Suppressor macrophage treated with lipopolysaccharide for 4 hours (primary cell): ENCODE results near the gene EGFLAM.

Source experiments
- DNase-seq: peaks from one replicate; pipeline ENCODE4 v3.0.0-alpha.2; 2020

The EGFLAM gene

DNA sequence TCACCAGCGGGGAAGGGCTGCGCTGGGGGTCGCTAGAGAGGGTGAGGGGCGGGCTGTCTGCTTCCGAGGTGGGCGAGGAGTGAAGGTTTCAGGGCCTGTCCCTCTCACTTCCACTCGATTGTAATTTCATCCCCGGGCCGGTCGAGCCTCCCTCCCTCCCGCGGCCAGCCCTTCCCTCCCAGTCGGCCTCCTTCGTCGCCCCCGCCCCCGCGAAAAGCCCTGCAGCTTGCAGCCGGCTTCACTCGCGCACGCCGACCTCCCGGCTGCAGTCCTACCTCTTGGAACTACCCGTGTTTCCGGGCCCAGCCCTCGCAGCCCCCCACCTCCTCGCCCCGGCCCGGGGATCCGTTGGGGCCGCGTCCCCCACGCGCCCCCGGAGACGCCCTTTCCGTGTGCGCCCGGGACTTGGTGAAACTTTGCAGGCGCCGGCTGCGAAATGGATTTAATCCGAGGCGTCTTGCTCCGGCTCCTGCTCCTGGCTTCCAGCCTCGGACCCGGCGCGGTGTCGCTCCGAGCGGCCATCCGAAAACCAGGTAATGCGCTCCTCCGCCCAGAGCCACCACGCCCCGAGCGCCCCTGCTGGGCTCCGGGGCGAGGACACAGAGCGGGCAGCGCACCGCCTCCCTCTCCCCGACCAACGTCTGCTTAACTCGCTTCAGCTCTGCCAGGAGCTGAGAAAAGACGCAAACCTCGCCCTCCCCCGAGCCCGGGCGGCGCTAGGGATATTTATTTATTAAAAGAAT, at the start of gene EGFLAM:
TSS of gene EGFLAM (plus strand) at position 241 of the 743 bp plus-strand sequence. CDS start at position 437, 196 bp downstream.
- DNase-seq = no peak

DNA sequence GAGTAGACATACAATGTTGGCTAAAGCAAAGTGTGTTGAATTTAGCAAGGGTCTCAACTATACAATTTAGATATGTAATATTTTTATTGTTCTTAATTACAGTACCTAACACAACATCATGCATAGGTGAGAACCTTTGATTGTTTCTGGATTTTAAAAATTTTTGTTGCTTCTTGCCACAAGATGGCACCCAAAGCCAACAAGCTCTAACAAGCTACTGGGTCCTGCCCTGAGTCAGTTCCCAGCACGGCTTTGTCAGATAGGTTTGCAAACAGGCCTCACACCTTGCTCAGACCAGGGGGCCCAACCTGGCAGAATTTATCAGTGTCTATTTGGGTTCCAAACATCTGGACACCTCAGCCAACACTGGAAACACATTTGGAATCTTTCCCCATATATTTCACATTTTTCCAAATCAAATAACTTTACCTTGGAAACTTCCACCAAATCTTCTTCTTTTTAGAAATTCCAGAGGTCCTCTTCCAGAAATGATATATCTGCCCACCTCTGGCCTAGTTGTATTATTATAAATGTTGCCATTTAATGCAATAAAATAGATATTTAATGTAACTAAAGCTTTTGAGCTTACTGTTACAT, 49.5 kb upstream of the EGFLAM start:
- no peak for DNase-seq

DNA sequence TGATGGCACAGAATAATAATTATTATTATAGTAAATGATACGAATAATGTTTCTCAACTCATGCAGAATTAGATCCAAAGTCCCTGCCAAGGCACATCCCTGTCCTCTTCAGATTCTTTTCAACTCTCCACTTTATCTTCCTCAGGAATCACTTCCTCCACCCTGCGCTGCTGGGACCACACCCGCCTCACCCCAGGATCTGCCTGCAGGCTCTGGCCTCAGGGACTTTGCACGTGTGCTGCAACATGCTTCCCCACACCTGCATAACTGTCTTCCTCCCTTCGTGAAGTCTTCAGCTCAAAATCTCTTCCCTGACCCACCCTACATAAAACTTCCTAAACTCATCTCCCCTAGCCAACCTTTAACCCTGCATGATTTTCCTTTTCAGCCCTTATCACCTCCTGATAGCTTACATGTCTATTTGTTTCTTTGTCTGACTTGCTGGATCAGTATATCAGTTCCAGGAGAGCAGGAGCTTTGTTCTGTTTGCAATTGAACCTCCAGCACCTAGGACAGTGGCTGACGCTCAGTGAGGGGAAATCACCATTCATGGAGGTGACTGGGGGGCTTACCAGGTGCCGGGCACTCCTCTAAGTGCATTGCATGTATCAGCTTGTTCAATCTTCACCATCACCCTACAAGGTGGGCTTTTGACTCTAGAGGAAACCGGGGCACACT, 47.5 kb upstream of the EGFLAM start:
- DNase-seq = no peak

DNA sequence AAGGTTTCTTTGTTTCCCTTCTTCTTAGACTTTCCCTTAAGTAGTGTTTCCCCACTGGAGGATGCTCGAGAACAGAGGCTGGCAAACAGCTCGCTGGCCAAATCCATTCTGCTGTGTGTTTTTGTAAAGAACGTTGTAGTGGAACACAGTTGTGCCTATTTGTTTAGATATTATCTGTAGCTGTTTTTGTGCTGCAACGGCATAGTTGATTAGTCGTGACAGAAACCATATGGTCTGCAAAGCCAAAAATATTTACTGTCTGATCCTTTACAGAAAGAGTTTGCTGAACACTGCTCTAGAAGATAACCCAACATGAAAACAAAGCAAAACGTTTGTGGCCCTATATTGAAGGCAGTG, 47.0 kb upstream of the EGFLAM start:
- DNase-seq = no peak

DNA sequence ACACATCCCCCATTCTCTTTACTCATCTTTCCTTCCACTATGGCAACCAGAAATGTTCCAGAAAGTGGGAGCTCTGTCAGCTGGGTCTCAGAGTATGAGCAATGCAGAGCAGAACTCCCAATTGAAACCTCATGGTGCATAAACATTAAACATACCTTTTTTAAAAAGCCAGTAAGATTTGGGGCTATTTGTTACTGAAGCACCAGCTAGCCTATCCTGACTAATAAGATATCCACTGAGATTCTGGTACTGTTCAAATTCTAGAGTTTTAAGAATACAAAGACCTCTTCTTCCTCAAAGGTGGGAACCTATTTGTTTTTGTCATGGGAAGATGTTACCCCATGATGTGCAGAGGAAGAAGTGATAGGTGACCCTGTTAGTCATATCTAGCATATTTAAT, 46.1 kb upstream of the EGFLAM start:
- DNase-seq = no peak

DNA sequence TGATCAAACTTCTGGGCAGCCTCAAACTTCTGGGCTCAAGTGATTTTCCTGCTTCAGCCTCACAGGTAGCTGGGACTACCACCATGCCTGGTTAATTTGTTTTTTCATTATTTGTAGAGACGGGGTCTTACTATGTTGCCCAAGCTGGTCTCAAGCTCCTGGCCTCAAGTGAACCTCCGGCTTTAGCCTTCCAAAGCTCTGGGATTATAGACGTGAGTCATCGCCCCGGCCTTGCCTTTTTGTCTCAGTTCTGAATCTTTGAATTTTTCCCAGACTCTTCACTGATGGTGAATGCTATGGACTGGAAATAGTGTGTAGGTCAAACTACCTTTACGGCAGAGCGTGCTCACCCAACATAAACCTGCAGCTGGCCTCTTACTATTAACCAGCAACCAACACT, 32.3 kb upstream of the EGFLAM start:
- no peak for DNase-seq

DNA sequence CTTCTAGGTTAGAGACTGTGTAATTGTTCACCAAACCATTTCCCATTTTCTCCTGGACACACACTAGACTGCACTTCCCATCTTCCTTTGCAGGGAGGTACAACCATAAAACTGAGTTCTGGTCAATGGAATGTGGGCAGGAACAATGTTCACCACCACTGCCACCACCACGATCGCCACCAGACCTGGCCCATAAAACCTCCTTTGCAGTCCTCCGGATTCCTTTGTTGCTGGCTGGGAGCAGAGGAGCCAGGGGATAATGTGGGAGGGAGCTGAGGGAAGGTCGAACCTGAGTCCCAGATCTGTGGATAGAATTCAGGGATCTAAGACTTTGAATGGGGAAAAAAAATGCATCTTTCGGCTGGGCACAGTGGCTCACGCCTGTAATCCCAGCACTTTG, 29.4 kb upstream of the EGFLAM start:
- DNase-seq = no peak

DNA sequence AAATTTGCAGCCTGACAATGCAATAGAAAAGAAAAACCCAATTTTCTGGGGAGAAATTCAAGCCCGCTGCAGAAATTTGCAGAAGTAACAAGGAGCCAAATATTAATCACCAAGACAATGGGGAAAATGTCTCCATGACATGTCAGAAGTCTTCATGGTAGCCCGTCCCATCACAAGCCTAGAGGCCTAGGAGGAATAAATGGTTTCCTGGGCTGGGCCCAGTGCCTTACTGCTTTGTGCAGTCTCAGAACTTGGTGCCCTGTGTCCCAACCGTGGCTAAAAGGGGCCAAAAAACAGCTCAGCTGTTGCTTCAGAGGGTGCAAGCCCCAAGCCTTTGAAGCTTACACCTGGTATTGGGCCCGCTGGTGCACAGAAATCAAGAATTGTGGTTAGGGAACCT, 23.6 kb upstream of the EGFLAM start:
- DNase-seq = no peak

DNA sequence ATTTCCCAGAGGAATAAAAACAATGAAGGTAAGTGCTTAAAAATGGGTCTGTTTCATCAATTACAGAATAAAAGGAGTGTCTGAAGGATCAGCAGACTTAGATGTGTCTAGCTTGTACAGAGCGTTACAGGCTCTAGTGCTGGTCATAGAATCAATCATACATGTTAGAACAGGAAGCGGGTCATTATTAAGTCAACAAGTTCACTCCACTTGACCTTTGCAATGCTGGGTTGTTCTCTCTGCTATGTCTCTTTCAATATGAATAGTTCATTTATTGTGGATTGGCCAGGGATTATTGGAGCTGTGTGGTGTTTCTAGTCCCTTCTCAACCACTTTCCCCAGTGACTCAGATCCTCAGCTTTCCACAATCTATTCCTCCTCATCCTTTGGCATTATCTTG, 20.7 kb upstream of the EGFLAM start:
- no peak for DNase-seq

DNA sequence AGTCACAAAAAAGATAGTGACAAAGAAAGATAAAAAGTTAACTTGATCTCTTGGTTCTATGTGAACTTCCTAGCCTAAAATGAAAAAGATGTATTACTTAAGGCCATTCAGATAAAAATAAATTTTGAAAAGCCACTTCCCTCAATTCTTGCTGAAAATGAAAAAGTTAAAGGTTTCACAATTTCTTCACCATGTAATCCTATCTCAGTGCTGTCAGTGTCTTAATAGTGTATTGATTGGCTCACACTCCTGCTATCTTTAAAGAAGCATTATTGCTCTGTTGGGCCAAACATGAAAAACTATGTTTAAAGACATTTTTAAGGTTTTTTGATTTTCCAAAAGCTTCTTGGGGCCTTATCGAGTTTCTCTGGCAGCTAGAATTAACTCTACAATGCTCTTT, 18.1 kb upstream of the EGFLAM start:
- no peak for DNase-seq

DNA sequence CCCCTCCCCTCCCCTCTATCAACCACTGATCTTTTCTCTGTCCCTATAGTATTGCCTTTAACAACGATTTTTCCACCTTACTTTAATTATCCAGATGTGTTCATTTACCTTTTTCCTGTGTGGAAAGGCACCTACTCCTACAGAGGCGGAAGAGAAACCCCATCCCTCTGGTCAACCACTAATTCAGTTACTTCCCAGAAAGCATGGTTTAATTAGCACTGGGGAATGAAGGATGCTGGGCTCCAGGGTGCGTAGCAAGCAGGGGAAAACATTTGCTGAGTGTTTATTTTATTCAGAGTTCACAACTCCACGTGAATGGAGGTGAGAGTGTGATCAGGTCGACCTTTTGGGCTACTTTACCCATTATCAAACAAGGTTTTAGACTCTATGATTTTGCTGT, 16.7 kb upstream of the EGFLAM start:
- DNase-seq = no peak

DNA sequence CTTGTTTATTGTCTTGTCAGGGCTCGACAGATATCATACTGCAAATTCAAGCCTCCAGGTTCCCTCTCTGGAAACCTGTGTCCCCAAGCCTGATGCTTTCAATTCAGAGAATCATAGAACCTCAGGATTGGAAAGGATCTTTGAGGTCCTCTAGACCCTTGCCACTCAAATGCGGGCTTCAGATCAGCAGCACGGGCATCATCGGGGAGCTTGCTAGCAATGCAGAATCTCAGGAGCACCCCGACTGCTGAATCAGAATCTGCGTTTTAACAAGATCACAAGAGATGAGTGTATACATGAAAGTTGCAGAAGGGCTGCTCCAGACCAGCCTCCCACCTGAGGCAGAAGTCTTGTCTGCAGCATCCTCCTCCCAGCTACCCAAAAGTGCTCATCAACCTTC, 13.1 kb upstream of the EGFLAM start:
- no peak for DNase-seq

DNA sequence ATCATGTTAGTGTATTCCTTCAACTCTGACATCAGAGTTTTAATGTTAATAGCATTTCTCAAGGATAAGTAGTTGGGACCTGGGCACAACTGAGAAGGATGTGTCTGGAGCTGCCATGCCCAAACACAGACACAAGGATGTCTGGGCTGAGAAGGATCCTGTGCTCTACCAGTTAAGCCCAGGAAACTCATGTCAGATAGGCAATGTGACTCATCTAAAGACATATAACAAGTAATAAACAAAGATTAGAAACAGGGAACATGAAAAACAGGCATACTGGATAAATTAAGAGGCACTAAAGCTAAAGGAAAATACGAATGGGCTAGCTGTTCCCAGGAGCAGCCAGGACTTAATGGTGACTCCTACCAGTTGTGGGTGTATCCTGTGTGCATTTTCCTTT, 9.1 kb upstream of the EGFLAM start:
- no peak for DNase-seq

DNA sequence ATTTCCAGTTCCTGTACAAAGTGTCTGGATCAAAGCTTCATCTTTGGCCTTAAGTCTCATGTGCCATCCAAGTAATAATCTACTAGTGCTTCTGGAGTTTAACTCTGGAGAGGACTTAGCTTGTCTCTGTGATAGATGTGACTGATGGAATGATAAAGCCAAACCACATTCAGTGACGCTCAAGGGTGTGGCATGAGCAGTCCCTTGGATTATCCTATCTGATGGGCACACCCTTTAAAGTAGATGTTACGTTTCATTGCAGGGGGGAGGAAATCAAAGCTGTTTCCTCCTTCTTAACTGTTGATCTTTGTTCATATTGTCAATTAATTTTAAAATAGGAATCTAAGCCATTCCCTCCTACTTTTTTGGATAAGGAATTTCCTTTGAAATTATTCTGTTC, 8.5 kb upstream of the EGFLAM start:
- DNase-seq = no peak

DNA sequence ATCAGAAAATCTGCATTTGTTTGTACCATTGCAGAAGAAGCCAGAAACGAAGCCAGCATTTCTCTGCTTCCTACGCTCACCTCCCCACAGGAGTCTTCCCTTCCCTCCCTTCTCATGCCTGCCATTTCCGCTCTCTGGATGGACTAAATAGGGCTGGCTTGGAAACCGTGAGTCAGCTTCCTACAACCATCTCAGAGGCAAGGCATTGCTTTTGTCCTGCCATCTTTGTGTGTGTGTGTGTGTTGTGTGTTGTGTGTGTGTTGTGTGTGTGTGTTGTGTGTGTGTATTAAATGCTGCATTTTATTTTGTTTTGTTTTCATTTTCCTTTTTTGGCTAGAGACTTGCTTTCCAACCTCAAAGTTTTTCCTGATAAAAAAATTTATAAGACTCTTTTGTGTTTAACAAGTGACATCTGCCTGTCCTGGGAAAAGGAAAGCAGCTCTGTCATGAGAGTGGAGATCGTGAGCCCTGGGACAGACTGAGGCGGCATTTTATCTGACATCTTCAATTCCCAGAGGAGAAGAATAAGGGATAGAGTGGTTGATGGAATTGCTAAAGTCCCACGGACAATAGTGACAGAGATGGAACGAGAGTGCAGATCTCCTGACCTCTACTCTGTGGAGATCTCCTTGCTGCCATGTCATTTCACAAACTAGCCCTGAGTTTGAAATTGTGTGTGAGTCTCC, 7.5 kb upstream of the EGFLAM start:
- no peak for DNase-seq

DNA sequence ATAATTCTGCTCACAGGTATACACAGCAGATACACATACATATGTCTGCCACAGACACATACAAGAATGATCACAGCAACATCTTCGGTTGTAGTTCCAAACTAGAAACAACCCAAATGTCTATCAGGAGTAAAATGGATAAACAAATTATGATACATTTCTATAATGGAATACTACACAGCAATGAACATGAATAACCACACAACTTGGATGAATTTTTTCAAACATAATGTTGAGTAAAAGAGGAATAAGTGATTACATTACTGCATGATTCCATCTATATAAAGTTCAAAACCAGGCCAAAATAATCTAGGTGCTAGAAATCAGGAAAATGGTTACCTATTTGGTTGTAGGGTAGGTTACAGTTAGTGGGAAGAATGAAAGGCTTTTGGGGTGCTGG, 4.6 kb upstream of the EGFLAM start:
- DNase-seq = no peak

DNA sequence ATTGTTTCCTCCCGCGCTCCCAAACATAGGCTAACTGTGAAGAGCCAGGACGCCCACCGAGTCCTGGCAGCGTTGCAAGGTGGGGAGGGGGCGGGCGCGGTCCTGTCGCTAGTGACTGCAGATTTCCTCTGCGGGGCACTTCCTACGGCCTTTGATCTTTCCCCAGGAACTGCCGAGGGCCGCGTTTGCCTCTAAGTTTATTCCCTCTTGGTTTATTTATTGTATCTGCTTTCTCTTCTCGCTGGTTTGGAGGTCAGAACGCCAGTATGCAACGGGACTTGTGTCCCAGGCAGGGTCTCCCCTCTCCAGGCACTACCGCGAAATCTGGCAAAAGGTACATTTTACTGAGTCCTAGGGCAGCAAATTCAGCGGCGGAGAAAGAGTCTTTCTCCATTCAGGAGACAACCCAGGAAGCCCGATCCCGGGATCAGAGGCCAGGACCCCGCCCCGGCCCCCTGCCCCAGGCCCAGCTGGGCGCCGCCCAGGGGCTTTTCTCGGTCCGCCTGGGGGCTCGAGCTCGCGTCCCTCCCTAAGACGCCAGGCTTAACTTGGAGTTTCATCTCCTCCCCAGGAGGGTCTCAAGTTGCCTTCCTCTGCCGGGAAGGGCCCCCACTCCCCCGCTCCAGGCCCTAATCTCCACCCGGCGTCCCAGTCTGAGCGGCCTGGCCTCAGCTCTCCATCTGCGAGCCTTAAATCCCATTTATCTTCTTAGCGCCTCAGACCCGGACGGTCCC, 884 bp upstream of the EGFLAM start:
- no peak for DNase-seq

DNA sequence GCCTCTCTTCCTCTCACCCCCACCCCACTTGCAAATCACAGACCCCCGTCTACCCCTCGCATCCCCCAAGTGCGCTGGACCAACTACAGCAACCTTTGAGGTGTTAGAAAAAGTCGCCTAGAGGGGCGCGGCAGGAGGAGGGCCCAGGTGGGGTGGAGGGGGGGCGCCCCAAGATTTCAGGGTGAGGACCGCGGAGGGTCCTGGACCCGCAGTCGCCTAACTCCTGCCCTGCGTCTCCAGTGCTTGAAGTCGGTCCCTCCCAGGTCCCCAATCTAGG, 379 bp upstream of the EGFLAM start:
- no peak for DNase-seq

DNA sequence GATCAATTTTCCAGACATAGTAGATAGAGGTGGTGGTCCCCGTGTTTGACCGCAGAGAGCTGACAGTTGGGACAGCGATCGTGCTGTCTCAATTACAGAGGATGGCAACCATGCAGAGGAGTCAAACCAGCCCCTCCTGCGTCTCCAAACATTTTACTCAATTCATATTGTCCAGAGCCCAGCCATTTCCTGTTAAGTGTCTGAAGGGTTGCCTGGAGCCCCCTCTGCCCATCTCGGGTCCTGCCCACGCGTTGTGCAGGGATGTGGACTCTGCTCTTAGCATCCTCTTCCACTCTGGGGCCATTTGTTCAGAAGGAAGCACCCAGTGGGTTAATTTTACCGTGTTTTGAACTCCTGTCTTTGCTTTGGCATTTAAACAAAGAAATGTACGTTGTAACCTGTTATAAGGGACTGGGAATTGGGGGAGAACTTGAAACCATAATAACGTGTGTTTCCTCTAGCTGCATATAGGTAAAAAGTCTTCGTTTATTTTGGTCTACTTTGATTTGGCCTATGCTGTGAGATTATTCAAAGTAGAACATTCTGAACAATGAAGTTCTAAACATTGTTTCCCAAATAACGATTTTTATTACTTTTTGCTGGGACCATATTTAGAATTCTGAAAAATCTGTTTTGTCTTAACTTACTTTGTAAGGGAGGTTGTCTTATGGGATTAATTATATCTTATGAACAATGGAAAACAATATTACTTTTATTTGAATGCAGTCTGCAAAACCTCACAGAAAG, 876 bp downstream of the EGFLAM start:
- DNase-seq = no peak

DNA sequence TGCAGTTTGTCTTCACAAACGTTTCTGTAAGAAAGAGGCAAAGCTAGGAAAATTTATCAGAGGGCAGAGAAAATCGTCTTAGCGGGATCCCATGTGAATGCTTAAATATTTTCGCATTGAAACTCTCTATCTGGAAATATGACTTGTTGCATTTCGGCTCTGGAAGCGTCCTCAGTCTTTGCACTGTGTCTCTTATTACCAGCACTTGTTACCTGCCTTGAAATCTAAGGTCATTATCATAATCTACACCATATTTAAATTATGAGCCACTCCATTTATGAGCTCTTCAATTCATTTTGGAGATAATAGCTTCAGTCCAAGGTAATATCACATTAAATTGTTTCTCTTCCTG, 1.4 kb downstream of the EGFLAM start:
- no peak for DNase-seq

DNA sequence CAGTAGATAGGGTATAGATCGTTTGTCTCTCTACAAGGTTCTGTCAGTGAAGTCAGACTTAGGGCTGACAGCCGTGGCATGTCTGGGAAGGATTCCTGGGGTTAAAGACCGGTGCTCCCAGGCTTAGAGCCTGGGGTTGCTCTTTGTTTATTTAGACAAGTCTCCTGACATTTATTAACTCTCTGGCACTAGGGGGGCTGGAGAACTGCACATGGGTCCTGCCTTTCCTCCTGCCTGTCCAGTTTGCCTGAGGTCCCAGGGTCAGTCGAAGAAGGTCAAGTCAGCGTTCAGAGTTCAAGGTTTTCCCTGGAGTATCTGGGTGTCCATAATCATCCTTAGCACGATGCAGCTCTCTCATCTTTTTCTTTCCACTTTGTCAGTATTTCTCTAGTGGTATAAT, 5.6 kb downstream of the EGFLAM start:
- DNase-seq = no peak

DNA sequence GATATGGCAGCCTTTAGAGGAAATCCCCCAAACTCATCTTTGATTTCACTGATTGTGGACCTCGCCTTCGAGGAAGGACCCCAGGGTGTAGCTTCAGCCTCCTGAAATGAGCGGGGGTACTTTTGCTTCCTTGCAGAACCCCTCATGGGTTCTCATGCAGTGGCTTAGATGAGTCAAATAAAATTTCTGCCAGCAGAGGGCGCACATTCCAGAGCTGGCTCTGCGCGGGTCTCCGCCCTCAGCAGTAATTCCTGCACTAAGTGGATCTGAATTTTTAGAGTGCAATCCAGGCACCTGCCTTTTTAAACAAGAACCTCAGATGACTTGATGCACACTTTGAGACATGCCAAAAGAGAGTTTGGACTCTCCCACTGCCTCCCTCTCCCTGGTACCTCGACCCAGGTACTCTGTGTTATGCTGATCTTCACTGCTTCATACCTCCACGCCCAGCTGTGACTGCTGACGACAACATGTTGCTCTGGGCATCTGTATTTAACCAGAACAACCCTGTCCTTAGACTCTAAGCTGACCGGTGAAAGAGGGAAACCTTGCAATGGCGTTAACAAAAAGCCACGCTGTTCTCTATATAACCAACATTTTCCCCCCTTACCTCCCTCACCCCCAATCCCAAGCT, 7.3 kb downstream of the EGFLAM start:
- DNase-seq = peak; percentile 61
